ENCODE measurements around the gene RHEB.

- no peak for TF ChIP-seq CTCF (IDR thresholded peaks at IDR 0.05; ENCODE audit: insufficient read depth, low read depth, low read length)
- no peak for TF ChIP-seq EZH2 (IDR thresholded peaks at IDR 0.05; ENCODE audit: insufficient read depth, low read length)
Observed at GRCh38 chr7:151430391-151431205, 89.1 kb downstream of the RHEB start.

Data from astrocyte (in vitro differentiated cells and primary cell).